CD4-positive, alpha-beta T cell (primary cell): Measurements from ENCODE around the gene LTA. TPM values are rescaled to one million over a fixed set of nuclear protein-coding genes. Genes with fewer than 3 reads are reported as not detected.

Experiments used
- ATAC-seq: fragments of 200-7000 bp; cut with Tn5 transposase; one replicate; pipeline ENCODE4 v1.10.0; 2022; ENCODE audit warnings: mild to moderate bottlenecking; ENCODE audit not compliant: poor library complexity
- CTCF ChIA-PET: fragments of 350-600 bp; sonication (Branson Sonifier 250); formaldehyde crosslinking; loops from one replicate; lab custom pipeline; 2021; ENCODE audit warnings: antibody characterized with exemption, inconsistent platforms; lab: Charles Lee
- POLR2A ChIA-PET: fragments of 350-600 bp; sonication (Branson Sonifier 250); formaldehyde crosslinking; loops from one replicate; lab custom pipeline; 2021; ENCODE audit warnings: antibody characterized with exemption, inconsistent platforms; lab: Charles Lee
- DNase-seq, 14 experiments: peaks; one replicate each; pipeline ENCODE4 v3.0.0-alpha.2; 2013 to 2020; ENCODE audit warnings: mixed read lengths in 2 of 14
- H3K27ac ChIP-seq, 2 donors: one replicate each; pipeline versions ENCODE4 v1.5.1 to v1.7.0; 2013; ENCODE audit warnings: low read length in 2 of 2, low read depth in 1 of 2, mild to moderate bottlenecking in 1 of 2
- H3K27me3 ChIP-seq, 2 experiments: 1 replicate in 1 of 2; 2 replicates in 1 of 2; pipeline versions ENCODE4 v1.6.1 to v1.7.0; 2013; ENCODE audit warnings: low read length in 2 of 2, control low read depth in 1 of 2, mild to moderate bottlenecking in 1 of 2, moderate library complexity in 1 of 2; ENCODE audit not compliant: insufficient read depth in 2 of 2, control insufficient read depth in 1 of 2
- H3K36me3 ChIP-seq: one replicate; pipeline ENCODE4 v1.6.1; 2013; ENCODE audit warnings: low read length, control low read depth; ENCODE audit not compliant: insufficient read depth
- H3K4me1 ChIP-seq: one replicate; pipeline ENCODE4 v1.6.1; 2013; ENCODE audit warnings: low read length, control low read depth; ENCODE audit not compliant: insufficient read depth
- H3K4me3 ChIP-seq: one replicate; pipeline ENCODE4 v1.5.1; 2013; ENCODE audit warnings: mild to moderate bottlenecking, low read length, moderate library complexity
- H3K9me3 ChIP-seq, 2 experiments: 1 replicate in 1 of 2; 2 replicates in 1 of 2; pipeline versions ENCODE4 v1.6.1 to v1.7.0; 2013; ENCODE audit warnings: low read length in 2 of 2, mild to moderate bottlenecking in 2 of 2, control low read depth in 1 of 2, moderate library complexity in 1 of 2; ENCODE audit not compliant: control insufficient read depth in 1 of 2, insufficient read depth in 1 of 2
- H3K27ac Mint-ChIP-seq: one replicate; pipeline ENCODE4 v1.8.0; 2020; ENCODE audit warnings: mixed read lengths
- H3K27me3 Mint-ChIP-seq: one replicate; pipeline ENCODE4 v1.8.0; 2021; ENCODE audit warnings: mixed read lengths
- H3K36me3 Mint-ChIP-seq: one replicate; pipeline ENCODE4 v1.8.0; 2021; ENCODE audit warnings: low read depth, mixed read lengths
- H3K4me1 Mint-ChIP-seq: one replicate; pipeline ENCODE4 v1.8.0; 2021; ENCODE audit warnings: low read depth, mixed read lengths
- H3K4me3 Mint-ChIP-seq: one replicate; pipeline ENCODE4 v1.8.0; 2020; ENCODE audit warnings: mild to moderate bottlenecking, mixed read lengths
- H3K9me3 Mint-ChIP-seq: one replicate; pipeline ENCODE4 v1.8.0; 2020; ENCODE audit warnings: mixed read lengths
- CTCF ChIP-seq: fragments of 200-600 bp; IDR thresholded peaks from one replicate; pipeline ENCODE4 v1.8.0; 2022; ENCODE audit warnings: antibody characterized with exemption, mild to moderate bottlenecking
- intact Hi-C, 2 experiments: fragments of 100-400 bp; cut with DNase I in 1 of 2; cut with micrococcal nuclease in 1 of 2; formaldehyde crosslinking; loops; one replicate each; pipeline versions ENCODE4 v1.15.1 to v1.9.0; 2023 to 2025; cut with DNase I, micrococcal nuclease
- total RNA-seq, 174 experiments: library from RNA in 2 of 174; stranded (reverse) in 2 of 174; gene quantifications; one replicate each; pipeline ENCODE4 v1.2.3 and lab custom pipeline; 2021 to 2026

The LTA gene
- total RNA-seq, 2 experiments from 2014 or later = 15.4 to 16.7 TPM

GRCh38 chr6:31546339-31546957, 25.6 kb upstream of the LTA start, which contains the start of gene ATP6V1G2:
TSS of gene ATP6V1G2 (minus strand) at chr6:31546608. CDS start at chr6:31546559, 49 bp downstream.
- intact Hi-C loops = loop anchor here (1.0 to 5.0 kb wide), 5 partner anchors 52 to 351 kb away; partner anchors contain the start of genes BAG6 (in 1 of the 2), EHMT2 (in 1 of the 2) and PRRC2A (in 1 of the 2)
- peak within 1 kb of the TSS; percentile 84 for H3K27ac Mint-ChIP-seq
- H3K27me3 Mint-ChIP-seq = no peaks in the 10 kb centered on the region
- ChIA-PET CTCF (interaction anchor here (0.7 to 11.8 kb wide), 10 partner anchors 10 to 226 kb away, joined by 3 to 284 read pairs (median 4); partner anchors contain the start of genes LST1, LTB, NCR3 and TNF), POLR2A (interaction anchor here (0.7 to 8.1 kb wide), 7 partner anchors 34 to 276 kb away, joined by 3 to 220 read pairs (median 6); partner anchors contain the start of genes BAG6, C6orf47, LST1 and LTB)
- Histone ChIP-seq H3K27ac (peak within 1 kb of the TSS; percentile 72 to 89), H3K9me3 (no peaks in the 10 kb centered on the region), H3K4me1 (peaks cover 46% of the 10 kb centered on the region), H3K36me3 (peaks cover 8% of the 10 kb centered on the region), H3K4me3 (peak within 1 kb of the TSS; percentile 62), H3K27me3 (no peaks in the 10 kb centered on the region)
- H3K4me3 Mint-ChIP-seq = peak within 1 kb of the TSS; percentile 86
- H3K4me1 Mint-ChIP-seq = peaks cover 45% of the 10 kb centered on the region
- peaks cover 13% of the 10 kb centered on the region for H3K36me3 Mint-ChIP-seq
- peak; percentile 88 for TF ChIP-seq CTCF
- ATAC-seq (peak; percentile 60), DNase-seq (peak; percentile 67 to 90 (median 79))
- no peaks in the 10 kb centered on the region for H3K9me3 Mint-ChIP-seq

- no peaks in the 10 kb centered on the region for H3K9me3 ChIP-seq
- Mint-ChIP-seq H3K9me3 (no peaks in the 10 kb centered on the region), H3K27ac (peak within 1 kb of the TSS; percentile 84), H3K27me3 (no peaks in the 10 kb centered on the region), H3K4me3 (peak within 1 kb of the TSS; percentile 86), H3K4me1 (peaks cover 41% of the 10 kb centered on the region), H3K36me3 (peaks cover 7% of the 10 kb centered on the region)
- intact Hi-C loops = loop anchor here (1.0 to 5.0 kb wide), 6 partner anchors 33 to 350 kb away; partner anchors contain the start of genes BAG6 (in 1 of the 2), EHMT2 (in 1 of the 2) and PRRC2A (in 1 of the 2)
- H3K4me3 ChIP-seq = peak within 1 kb of the TSS; percentile 62
- peak within 1 kb of the TSS; percentile 72 to 89 for H3K27ac ChIP-seq
- no peaks in the 10 kb centered on the region for H3K27me3 ChIP-seq
- POLR2A ChIA-PET = interaction anchor here (0.6 to 8.1 kb wide), 11 partner anchors 12 to 275 kb away, joined by 3 to 220 read pairs (median 5); partner anchors contain the start of genes ABHD16A, BAG6, HSPA1A and HSPA1L
- CTCF ChIA-PET = interaction anchor here (0.6 to 11.8 kb wide), 11 partner anchors 9 to 921 kb away, joined by 3 to 284 read pairs (median 4); partner anchors contain the start of genes LST1, LTB, NCR3 and TNF
- peaks cover 47% of the 10 kb centered on the region for H3K4me1 ChIP-seq
- H3K36me3 ChIP-seq = peaks cover 8% of the 10 kb centered on the region
- ATAC-seq (peak; percentile 78), DNase-seq (peak; percentile 74 to 95 (median 84))
- TF ChIP-seq CTCF = peak; percentile 21
These were observed 24.9 kb upstream of the LTA start, which contains the start of gene NFKBIL1 for GRCh38 chr6:31546958-31547726. TSS of gene NFKBIL1 (plus strand) at chr6:31547608. CDS start at chr6:31547695, 87 bp downstream.
